Lower leg skin (tissue), 3 donors: ENCODE results near the gene WDR20.

Source experiments
- POLR2A ChIP-seq, 2 donors: fragments of 450-650 bp; IDR thresholded peaks; one replicate each; pipeline ENCODE4 v1.6.1; 2016 to 2017; ENCODE audit warnings: antibody characterized with exemption in 2 of 2, mild to moderate bottlenecking in 1 of 2, moderate library complexity in 1 of 2
- TF ChIP-seq, protein P1 (sequence below), 3 donors: fragments of 450-650 bp; IDR thresholded peaks; one replicate each; pipeline ENCODE4 v1.5.1; 2016; ENCODE audit warnings: antibody characterized with exemption in 3 of 3, mild to moderate bottlenecking in 3 of 3, moderate library complexity in 2 of 3

DNA sequence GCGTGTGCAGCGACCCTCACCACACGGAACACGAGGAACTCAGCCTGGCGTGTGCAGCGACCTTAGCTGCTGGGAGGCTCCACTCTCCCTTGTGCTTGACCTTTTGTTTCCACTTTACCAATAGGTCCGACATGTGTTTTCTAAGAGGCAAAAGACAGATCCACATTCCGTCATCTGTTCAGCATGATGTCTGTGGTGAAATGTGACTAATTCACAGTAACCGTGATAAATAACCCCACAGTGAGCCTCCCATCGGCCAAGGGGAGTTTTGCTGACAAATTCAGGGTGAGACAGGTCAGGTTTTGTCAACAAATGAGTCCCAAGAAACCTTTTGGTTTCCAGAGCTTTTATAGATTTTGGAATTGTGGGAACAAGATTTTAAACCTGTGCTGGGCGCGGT, 109.3 kb downstream of the WDR20 start:
- TF ChIP-seq, protein P1, sequence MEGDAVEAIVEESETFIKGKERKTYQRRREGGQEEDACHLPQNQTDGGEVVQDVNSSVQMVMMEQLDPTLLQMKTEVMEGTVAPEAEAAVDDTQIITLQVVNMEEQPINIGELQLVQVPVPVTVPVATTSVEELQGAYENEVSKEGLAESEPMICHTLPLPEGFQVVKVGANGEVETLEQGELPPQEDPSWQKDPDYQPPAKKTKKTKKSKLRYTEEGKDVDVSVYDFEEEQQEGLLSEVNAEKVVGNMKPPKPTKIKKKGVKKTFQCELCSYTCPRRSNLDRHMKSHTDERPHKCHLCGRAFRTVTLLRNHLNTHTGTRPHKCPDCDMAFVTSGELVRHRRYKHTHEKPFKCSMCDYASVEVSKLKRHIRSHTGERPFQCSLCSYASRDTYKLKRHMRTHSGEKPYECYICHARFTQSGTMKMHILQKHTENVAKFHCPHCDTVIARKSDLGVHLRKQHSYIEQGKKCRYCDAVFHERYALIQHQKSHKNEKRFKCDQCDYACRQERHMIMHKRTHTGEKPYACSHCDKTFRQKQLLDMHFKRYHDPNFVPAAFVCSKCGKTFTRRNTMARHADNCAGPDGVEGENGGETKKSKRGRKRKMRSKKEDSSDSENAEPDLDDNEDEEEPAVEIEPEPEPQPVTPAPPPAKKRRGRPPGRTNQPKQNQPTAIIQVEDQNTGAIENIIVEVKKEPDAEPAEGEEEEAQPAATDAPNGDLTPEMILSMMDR (IDR thresholded peaks at IDR 0.05), result no peak
- TF ChIP-seq POLR2A (IDR thresholded peaks at IDR 0.05), result no peak
